ENCODE results near the gene PIP5K1A.

- TF ChIP-seq, protein P1, sequence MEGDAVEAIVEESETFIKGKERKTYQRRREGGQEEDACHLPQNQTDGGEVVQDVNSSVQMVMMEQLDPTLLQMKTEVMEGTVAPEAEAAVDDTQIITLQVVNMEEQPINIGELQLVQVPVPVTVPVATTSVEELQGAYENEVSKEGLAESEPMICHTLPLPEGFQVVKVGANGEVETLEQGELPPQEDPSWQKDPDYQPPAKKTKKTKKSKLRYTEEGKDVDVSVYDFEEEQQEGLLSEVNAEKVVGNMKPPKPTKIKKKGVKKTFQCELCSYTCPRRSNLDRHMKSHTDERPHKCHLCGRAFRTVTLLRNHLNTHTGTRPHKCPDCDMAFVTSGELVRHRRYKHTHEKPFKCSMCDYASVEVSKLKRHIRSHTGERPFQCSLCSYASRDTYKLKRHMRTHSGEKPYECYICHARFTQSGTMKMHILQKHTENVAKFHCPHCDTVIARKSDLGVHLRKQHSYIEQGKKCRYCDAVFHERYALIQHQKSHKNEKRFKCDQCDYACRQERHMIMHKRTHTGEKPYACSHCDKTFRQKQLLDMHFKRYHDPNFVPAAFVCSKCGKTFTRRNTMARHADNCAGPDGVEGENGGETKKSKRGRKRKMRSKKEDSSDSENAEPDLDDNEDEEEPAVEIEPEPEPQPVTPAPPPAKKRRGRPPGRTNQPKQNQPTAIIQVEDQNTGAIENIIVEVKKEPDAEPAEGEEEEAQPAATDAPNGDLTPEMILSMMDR (IDR thresholded peaks at IDR 0.05), result no peak
- TF ChIP-seq POLR2A (IDR thresholded peaks at IDR 0.05) (no peak), EP300 (IDR thresholded peaks at IDR 0.05) (no peak)
Measured at GRCh38 chr1:151158326-151158725, 40.0 kb upstream of the PIP5K1A start.
